IMR-90 (cell line): ENCODE measurements around the gene OFD1. TPM values are rescaled to one million over a fixed set of nuclear protein-coding genes. Genes with fewer than 3 reads are reported as not detected.

Experiments used
- ATAC-seq: fragments of 200-7000 bp; cut with Tn5 transposase; 2 replicates; pipeline ENCODE4 v1.9.1; 2020; ENCODE audit warnings: low read depth, mild to moderate bottlenecking, moderate library complexity
- BruUV-seq: library from RNA; stranded (reverse); fragments of 400-500 nt; replicated peaks from 2 replicates; lab custom pipeline; 2021; lab: Mats Ljungman, UMichigan
- CTCF ChIA-PET: fragments of 300-600 bp; formaldehyde crosslinking; extraction: SDS; loops from one replicate; lab custom pipeline; 2021; ENCODE audit warnings: antibody characterized with exemption; lab: Yijun Ruan, JAX
- POLR2A ChIA-PET: fragments of 300-600 bp; sonication (Branson Sonifier 250); formaldehyde crosslinking; loops from one replicate; lab custom pipeline; 2022; ENCODE audit warnings: antibody characterized with exemption; ENCODE audit not compliant: unreplicated experiment; lab: Charles Lee
- DNase-seq: peaks from one replicate; pipeline ENCODE4 v3.0.0; 2013
- H2AFZ ChIP-seq: replicated peaks from 2 replicates; pipeline ENCODE3; 2013; ENCODE audit warnings: low read length, mild to moderate bottlenecking; ENCODE audit not compliant: poor library complexity
- H2AK5ac ChIP-seq: 2 replicates; pipeline ENCODE4 v1.6.1; 2013; ENCODE audit warnings: low read depth, low read length, inconsistent platforms
- H2AK9ac ChIP-seq: replicated peaks from 2 replicates; pipeline ENCODE3; 2013; ENCODE audit warnings: mild to moderate bottlenecking, low read depth, low read length, moderate library complexity; ENCODE audit not compliant: poor library complexity
- H2BK120ac ChIP-seq: 2 replicates; pipeline ENCODE4 v1.6.1; 2013; ENCODE audit warnings: low read depth, low read length, inconsistent platforms
- H2BK15ac ChIP-seq: 3 replicates; pipeline ENCODE4 v1.6.1; 2013; ENCODE audit warnings: low read depth, low read length, inconsistent platforms
- H2BK20ac ChIP-seq: 2 replicates; pipeline ENCODE4 v1.6.1; 2013; ENCODE audit warnings: low read depth, mild to moderate bottlenecking, inconsistent platforms, low read length, moderate library complexity
- H2BK5ac ChIP-seq: 2 replicates; pipeline ENCODE4 v1.6.1; 2013; ENCODE audit warnings: mild to moderate bottlenecking, low read depth, low read length, inconsistent platforms; ENCODE audit not compliant: poor library complexity, severe bottlenecking
- H3K14ac ChIP-seq: replicated peaks from 2 replicates; pipeline ENCODE4 v1.6.1; 2013; ENCODE audit warnings: low read depth, low read length, inconsistent platforms
- H3K18ac ChIP-seq: 2 replicates; pipeline ENCODE4 v1.6.1; 2013; ENCODE audit warnings: low read depth, low read length, control low read depth
- H3K23ac ChIP-seq: 2 replicates; pipeline ENCODE4 v1.6.1; 2013; ENCODE audit warnings: low read depth, low read length, inconsistent platforms
- H3K27ac ChIP-seq: 2 replicates; pipeline ENCODE4 v1.5.1; 2013; ENCODE audit warnings: mild to moderate bottlenecking, control low read depth, low read length; ENCODE audit not compliant: insufficient read depth
- H3K27me3 ChIP-seq: 2 replicates; pipeline ENCODE4 v1.6.1; 2013; ENCODE audit warnings: low read length; ENCODE audit not compliant: control insufficient read depth, insufficient read depth
- H3K36me3 ChIP-seq: 2 replicates; pipeline ENCODE4 v1.6.1; 2013; ENCODE audit warnings: low read length, mixed read lengths; ENCODE audit not compliant: control insufficient read depth, insufficient read depth
- H3K4ac ChIP-seq: 2 replicates; pipeline ENCODE4 v1.6.1; 2013; ENCODE audit warnings: low read depth, low read length, inconsistent platforms
- H3K4me1 ChIP-seq: 2 replicates; pipeline ENCODE4 v1.6.1; 2013; ENCODE audit warnings: low read length, mixed read lengths; ENCODE audit not compliant: control insufficient read depth, insufficient read depth
- H3K4me2 ChIP-seq: 2 replicates; pipeline ENCODE4 v1.6.1; 2013; ENCODE audit warnings: low read depth, mild to moderate bottlenecking, control low read depth, low read length, moderate library complexity
- H3K4me3 ChIP-seq: 2 replicates; pipeline ENCODE4 v1.5.1; 2013; ENCODE audit warnings: low read depth, mild to moderate bottlenecking, control low read depth, low read length, moderate library complexity; ENCODE audit not compliant: insufficient read depth
- H3K56ac ChIP-seq: 2 replicates; pipeline ENCODE4 v1.6.1; 2013; ENCODE audit warnings: low read length, inconsistent platforms; ENCODE audit not compliant: insufficient read depth; ENCODE audit errors: extremely low read depth
- H3K79me1 ChIP-seq, 2 experiments: 2 replicates each; pipeline ENCODE4 v1.6.1; 2013; ENCODE audit warnings: low read length in 2 of 2, inconsistent platforms in 1 of 2, low read depth in 1 of 2
- H3K9ac ChIP-seq: 2 replicates; pipeline ENCODE4 v1.6.1; 2013; ENCODE audit warnings: low read depth, low read length, control low read depth
- H3K9me1 ChIP-seq: 2 replicates; pipeline ENCODE4 v1.6.1; 2013; ENCODE audit warnings: low read length, inconsistent platforms; ENCODE audit not compliant: insufficient read depth
- H3K9me3 ChIP-seq: 2 replicates; pipeline ENCODE4 v1.6.1; 2013; ENCODE audit warnings: low read length; ENCODE audit not compliant: control insufficient read depth, insufficient read depth
- H4K20me1 ChIP-seq: 2 replicates; pipeline ENCODE4 v1.6.1; 2013; ENCODE audit warnings: low read length, inconsistent platforms; ENCODE audit not compliant: insufficient read depth
- H4K5ac ChIP-seq: 2 replicates; pipeline ENCODE4 v1.6.1; 2013; ENCODE audit warnings: mild to moderate bottlenecking, low read depth, low read length, control low read depth
- H4K8ac ChIP-seq, 2 experiments: 2 replicates each; pipeline ENCODE4 v1.6.1; 2013; ENCODE audit warnings: low read depth in 2 of 2, low read length in 2 of 2, control low read depth in 1 of 2, inconsistent platforms in 1 of 2
- H4K91ac ChIP-seq: 2 replicates; pipeline ENCODE4 v1.6.1; 2013; ENCODE audit warnings: low read depth, low read length, inconsistent platforms; ENCODE audit not compliant: insufficient read depth
- BHLHE40 ChIP-seq: fragments of 150-350 bp; IDR thresholded peaks from 2 replicates; pipeline ENCODE4 v1.6.1; 2016; ENCODE audit warnings: mild to moderate bottlenecking, low read depth, low read length
- CEBPB ChIP-seq: IDR thresholded peaks from 2 replicates; pipeline ENCODE4 v1.6.1; 2012; ENCODE audit warnings: low read depth, low read length, improper control_type of control experiment
- CHD1 ChIP-seq: IDR thresholded peaks from 2 replicates; pipeline ENCODE4 v1.6.1; 2012; ENCODE audit warnings: low read depth, low read length, improper control_type of control experiment
- FOS ChIP-seq: fragments of 150-350 bp; IDR thresholded peaks from 2 replicates; pipeline ENCODE4 v1.6.1; 2016; ENCODE audit warnings: low read depth, low read length
- MXI1 ChIP-seq: IDR thresholded peaks from 2 replicates; pipeline ENCODE4 v1.6.1; 2012; ENCODE audit warnings: low read depth, mild to moderate bottlenecking, low read length, moderate library complexity, borderline replicate concordance
- NFE2L2 ChIP-seq: fragments of 150-350 bp; IDR thresholded peaks from 2 replicates; pipeline ENCODE4 v1.6.1; 2016; ENCODE audit warnings: low read depth, mild to moderate bottlenecking, low read length
- RAD21 ChIP-seq: IDR thresholded peaks from 2 replicates; pipeline ENCODE4 v1.6.1; 2012; ENCODE audit warnings: low read length, improper control_type of control experiment
- RCOR1 ChIP-seq: IDR thresholded peaks from 2 replicates; pipeline ENCODE4 v1.6.1; 2012; ENCODE audit warnings: mild to moderate bottlenecking, low read length, improper control_type of control experiment; ENCODE audit not compliant: insufficient replicate concordance
- WGBS, 2 experiments: methylation state at CpG; one replicate each; pipeline versions ENCODE4 v1.1.5 to v1.1.7; 2013; ENCODE audit warnings: missing lambda C conversion rate in 2 of 2; ENCODE audit not compliant: insufficient read length in 1 of 2; ENCODE audit errors: extremely low coverage in 2 of 2; 5-methylcytosine and 5-hydroxymethylcytosine counted together
- dilution Hi-C: fragments of 300-500 bp; cut with HindIII; formaldehyde crosslinking; loops from one replicate; pipeline ENCODE4 v1.14.3; 2018; ENCODE audit warnings: low sequenced_read_pairs; ENCODE audit not compliant: unreplicated experiment
- in situ Hi-C: fragments of 300-500 bp; cut with MboI; formaldehyde crosslinking; loops from 3 replicates; pipeline ENCODE4 v1.14.3; 2019; ENCODE audit warnings: low sequenced_read_pairs, inconsistent platforms, mixed read lengths
- intact Hi-C: fragments of 100-400 bp; cut with micrococcal nuclease; formaldehyde crosslinking; loops from 2 replicates; pipeline ENCODE4 v1.10.0; 2022
- polyA plus RNA-seq, 3 experiments: library from polyadenylated mRNA; depleted of rRNA; stranded (reverse); fragments of >200 nt; gene quantifications; 2 replicates each; pipeline ENCODE4 v1.2.3, GENCODE V29; 2012; ENCODE audit warnings: low replicate concordance in 1 of 3
- total RNA-seq: library from RNA; depleted of rRNA; stranded (reverse); fragments of >200 nt; gene quantifications from 2 replicates; pipeline ENCODE4 v1.2.3, GENCODE V29; 2012
- TF ChIP-seq, protein P1 (sequence below): fragments of 150-350 bp; IDR thresholded peaks from 2 replicates; pipeline ENCODE4 v1.6.1; 2016; ENCODE audit warnings: low read depth, mild to moderate bottlenecking, low read length, moderate library complexity, borderline replicate concordance
- TF ChIP-seq, protein P2 (sequence below): conservative IDR thresholded peaks from 2 replicates; pipeline ENCODE4 v1.5.1; 2012; ENCODE audit warnings: mild to moderate bottlenecking, low read depth, low read length, improper control_type of control experiment

OFD1 gene
- total and polyA plus RNA-seq, 2 of the 4 experiments (the other 2 are of a cell fraction) = 8.4 to 8.6 TPM

- Histone ChIP-seq H3K27ac (no peak overlapping the region), H2BK5ac (no peak overlapping the region), H2AK9ac (no peak overlapping the region), H2BK15ac (no peak overlapping the region), H2BK20ac (no peak overlapping the region), H4K91ac (no peak overlapping the region), H3K9me1 (no peaks in the 10 kb centered on the region), H3K9ac (no peak overlapping the region), H3K4me2 (no peak overlapping the region), H4K8ac (no peak overlapping the region), H3K36me3 (no peaks in the 10 kb centered on the region), H3K27me3 (peaks cover 20% of the 10 kb centered on the region), H3K4me1 (no peaks in the 10 kb centered on the region), H3K4ac (no peak overlapping the region), H2BK120ac (no peak overlapping the region), H3K79me1 (no peaks in the 10 kb centered on the region), H4K5ac (no peak overlapping the region), H2AK5ac (no peak overlapping the region), H3K4me3 (no peak overlapping the region), H2AFZ (no peak overlapping the region), H3K9me3 (no peaks in the 10 kb centered on the region), H3K56ac (no peak overlapping the region), H3K14ac (no peak overlapping the region), H3K23ac (no peak overlapping the region), H3K18ac (no peak overlapping the region), H4K20me1 (no peaks in the 10 kb centered on the region)
- dilution Hi-C loops = no loop called here
- no CpG with 5 or more reads among the region's 2 CpGs for WGBS, 2 experiments
- in situ Hi-C loops = no loop called here
- ATAC-seq (no peak), DNase-seq (no peak)
- no TSS peak for BruUV-seq
- ChIA-PET CTCF (no interaction called here), POLR2A (no interaction called here)
- TF ChIP-seq, protein P1, sequence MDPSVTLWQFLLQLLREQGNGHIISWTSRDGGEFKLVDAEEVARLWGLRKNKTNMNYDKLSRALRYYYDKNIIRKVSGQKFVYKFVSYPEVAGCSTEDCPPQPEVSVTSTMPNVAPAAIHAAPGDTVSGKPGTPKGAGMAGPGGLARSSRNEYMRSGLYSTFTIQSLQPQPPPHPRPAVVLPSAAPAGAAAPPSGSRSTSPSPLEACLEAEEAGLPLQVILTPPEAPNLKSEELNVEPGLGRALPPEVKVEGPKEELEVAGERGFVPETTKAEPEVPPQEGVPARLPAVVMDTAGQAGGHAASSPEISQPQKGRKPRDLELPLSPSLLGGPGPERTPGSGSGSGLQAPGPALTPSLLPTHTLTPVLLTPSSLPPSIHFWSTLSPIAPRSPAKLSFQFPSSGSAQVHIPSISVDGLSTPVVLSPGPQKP = no peak
- TF ChIP-seq CEBPB = no peak
- TF ChIP-seq RAD21 = no peak
- TF ChIP-seq BHLHE40 = no peak
- TF ChIP-seq FOS = no peak
- TF ChIP-seq RCOR1 = no peak
- TF ChIP-seq, protein P2, sequence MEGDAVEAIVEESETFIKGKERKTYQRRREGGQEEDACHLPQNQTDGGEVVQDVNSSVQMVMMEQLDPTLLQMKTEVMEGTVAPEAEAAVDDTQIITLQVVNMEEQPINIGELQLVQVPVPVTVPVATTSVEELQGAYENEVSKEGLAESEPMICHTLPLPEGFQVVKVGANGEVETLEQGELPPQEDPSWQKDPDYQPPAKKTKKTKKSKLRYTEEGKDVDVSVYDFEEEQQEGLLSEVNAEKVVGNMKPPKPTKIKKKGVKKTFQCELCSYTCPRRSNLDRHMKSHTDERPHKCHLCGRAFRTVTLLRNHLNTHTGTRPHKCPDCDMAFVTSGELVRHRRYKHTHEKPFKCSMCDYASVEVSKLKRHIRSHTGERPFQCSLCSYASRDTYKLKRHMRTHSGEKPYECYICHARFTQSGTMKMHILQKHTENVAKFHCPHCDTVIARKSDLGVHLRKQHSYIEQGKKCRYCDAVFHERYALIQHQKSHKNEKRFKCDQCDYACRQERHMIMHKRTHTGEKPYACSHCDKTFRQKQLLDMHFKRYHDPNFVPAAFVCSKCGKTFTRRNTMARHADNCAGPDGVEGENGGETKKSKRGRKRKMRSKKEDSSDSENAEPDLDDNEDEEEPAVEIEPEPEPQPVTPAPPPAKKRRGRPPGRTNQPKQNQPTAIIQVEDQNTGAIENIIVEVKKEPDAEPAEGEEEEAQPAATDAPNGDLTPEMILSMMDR = no peak
- TF ChIP-seq NFE2L2 = no peak
- TF ChIP-seq MXI1 = no peak
- no peak for TF ChIP-seq CHD1
- intact Hi-C loops = no loop called here
Measured at GRCh38 chrX:13791559-13791958, 57.0 kb downstream of the OFD1 start.
